Activated CD8-positive, alpha-beta T cell treated with anti-CD3 and anti-CD28 coated beads for 36 hours (primary cell): ENCODE results near the gene RAE1. TPM values are rescaled to one million over a fixed set of nuclear protein-coding genes. Genes with fewer than 3 reads are reported as not detected.

Experiments
- ATAC-seq: fragments of 200-7000 bp; cut with Tn5 transposase; one replicate; pipeline ENCODE4 v1.10.0; 2021; ENCODE audit warnings: mild to moderate bottlenecking, moderate library complexity
- CTCF ChIA-PET: fragments of 350-600 bp; sonication (Branson Sonifier 250); formaldehyde crosslinking; loops from one replicate; lab custom pipeline; 2021; ENCODE audit warnings: antibody characterized with exemption; lab: Charles Lee
- POLR2A ChIA-PET: fragments of 350-600 bp; sonication (Branson Sonifier 250); formaldehyde crosslinking; loops from one replicate; lab custom pipeline; 2021; ENCODE audit warnings: antibody characterized with exemption; lab: Charles Lee
- DNase-seq: peaks from one replicate; pipeline ENCODE4 v3.0.0-alpha.2; 2020
- H3K27ac Mint-ChIP-seq: one replicate; pipeline ENCODE4 v1.8.0; 2021; ENCODE audit warnings: mild to moderate bottlenecking, mixed read lengths
- H3K27me3 Mint-ChIP-seq: one replicate; pipeline ENCODE4 v1.8.0; 2021; ENCODE audit warnings: mixed read lengths
- H3K36me3 Mint-ChIP-seq: one replicate; pipeline ENCODE4 v1.8.0; 2021; ENCODE audit warnings: low read depth, mixed read lengths
- H3K4me1 Mint-ChIP-seq: one replicate; pipeline ENCODE4 v1.8.0; 2021; ENCODE audit warnings: low read depth, mixed read lengths
- H3K4me3 Mint-ChIP-seq: one replicate; pipeline ENCODE4 v1.8.0; 2021; ENCODE audit warnings: mild to moderate bottlenecking, moderate library complexity, mixed read lengths
- H3K9me3 Mint-ChIP-seq: one replicate; pipeline ENCODE4 v1.8.0; 2021; ENCODE audit warnings: mixed read lengths
- intact Hi-C: fragments of 100-400 bp; cut with micrococcal nuclease; formaldehyde crosslinking; loops from one replicate; pipeline ENCODE4 v1.10.0; 2022
- total RNA-seq, 2 experiments: library from RNA; stranded (reverse); gene quantifications; one replicate each; pipeline ENCODE4 v1.2.3, GENCODE V29; 2021
- TF ChIP-seq, protein P1 (sequence below): fragments of 200-600 bp; IDR thresholded peaks from one replicate; pipeline ENCODE4 v1.8.0; 2022; ENCODE audit warnings: antibody characterized with exemption, mild to moderate bottlenecking

Gene RAE1
- total RNA-seq, 2 experiments from 2014 or later: 41.1 to 42.9 TPM

DNA sequence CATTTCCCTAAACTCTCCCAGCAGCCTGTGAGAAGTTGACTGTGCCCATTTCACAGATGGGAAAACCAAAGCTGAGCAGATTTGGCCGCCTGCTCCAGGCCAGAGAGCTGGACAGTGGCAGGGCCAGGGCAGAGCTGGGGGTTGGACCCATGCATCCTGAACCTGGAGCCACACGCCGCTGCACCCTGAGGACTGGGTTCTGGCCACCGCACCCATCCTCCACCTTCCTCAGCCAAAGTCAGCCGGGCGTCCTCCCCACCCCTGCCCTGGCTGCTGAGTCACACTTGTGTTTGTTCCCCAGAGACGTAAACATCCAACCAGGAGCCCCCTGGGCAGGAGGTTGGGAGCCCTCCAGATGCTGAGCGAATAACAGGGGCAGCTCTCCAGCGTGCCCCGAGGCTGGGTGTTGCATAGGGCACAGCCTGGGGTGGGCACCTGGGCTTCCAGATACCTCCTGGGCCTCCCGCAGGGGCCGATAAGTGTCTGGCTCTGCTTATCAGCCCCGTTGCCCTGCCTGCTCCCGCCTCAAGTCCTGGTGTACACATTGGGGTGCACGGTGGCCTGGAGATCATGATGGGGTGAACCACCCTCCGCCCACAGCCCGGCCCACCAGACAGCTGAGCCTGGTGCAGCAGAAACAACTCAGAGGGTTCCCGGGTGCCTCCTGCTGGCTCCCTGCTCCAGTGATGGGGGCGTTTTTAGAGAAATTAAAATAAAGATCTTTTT, 64.0 kb downstream of the RAE1 start:
- CTCF ChIA-PET: no interaction called here
- Mint-ChIP-seq H3K9me3 (no peaks in the 10 kb centered on the region), H3K4me1 (peaks cover 9% of the 10 kb centered on the region), H3K4me3 (no peak overlapping the region), H3K27me3 (no peaks in the 10 kb centered on the region), H3K36me3 (no peaks in the 10 kb centered on the region), H3K27ac (no peak overlapping the region)
- intact Hi-C loops: no loop called here
- ATAC-seq (no peak), DNase-seq (no peak)
- TF ChIP-seq, protein P1, sequence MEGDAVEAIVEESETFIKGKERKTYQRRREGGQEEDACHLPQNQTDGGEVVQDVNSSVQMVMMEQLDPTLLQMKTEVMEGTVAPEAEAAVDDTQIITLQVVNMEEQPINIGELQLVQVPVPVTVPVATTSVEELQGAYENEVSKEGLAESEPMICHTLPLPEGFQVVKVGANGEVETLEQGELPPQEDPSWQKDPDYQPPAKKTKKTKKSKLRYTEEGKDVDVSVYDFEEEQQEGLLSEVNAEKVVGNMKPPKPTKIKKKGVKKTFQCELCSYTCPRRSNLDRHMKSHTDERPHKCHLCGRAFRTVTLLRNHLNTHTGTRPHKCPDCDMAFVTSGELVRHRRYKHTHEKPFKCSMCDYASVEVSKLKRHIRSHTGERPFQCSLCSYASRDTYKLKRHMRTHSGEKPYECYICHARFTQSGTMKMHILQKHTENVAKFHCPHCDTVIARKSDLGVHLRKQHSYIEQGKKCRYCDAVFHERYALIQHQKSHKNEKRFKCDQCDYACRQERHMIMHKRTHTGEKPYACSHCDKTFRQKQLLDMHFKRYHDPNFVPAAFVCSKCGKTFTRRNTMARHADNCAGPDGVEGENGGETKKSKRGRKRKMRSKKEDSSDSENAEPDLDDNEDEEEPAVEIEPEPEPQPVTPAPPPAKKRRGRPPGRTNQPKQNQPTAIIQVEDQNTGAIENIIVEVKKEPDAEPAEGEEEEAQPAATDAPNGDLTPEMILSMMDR: no peak
- POLR2A ChIA-PET: no interaction called here

DNA sequence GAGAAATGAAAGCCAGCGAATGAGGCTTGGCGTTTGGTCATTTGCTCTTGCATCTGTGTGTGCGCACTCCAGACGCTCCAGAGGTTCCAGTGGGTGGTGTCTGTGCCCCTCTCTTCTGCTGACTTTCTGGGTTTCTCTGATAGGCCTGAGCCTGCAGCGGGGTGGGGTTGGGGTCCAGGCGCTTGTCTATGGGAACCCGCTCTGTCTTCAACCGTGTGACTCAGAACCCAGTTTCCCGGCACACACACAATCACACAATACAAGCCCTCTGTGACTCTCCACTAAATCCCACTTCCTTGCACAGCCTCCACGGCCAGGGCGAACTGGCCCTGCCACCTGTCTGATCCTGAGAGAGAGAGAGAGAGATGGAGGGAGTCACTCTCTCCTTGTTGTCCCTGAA, 64.7 kb downstream of the RAE1 start:
- CTCF ChIA-PET: interaction anchor here (1.8 kb wide), 1 partner anchor 83 kb away, joined by 5 read pairs; no protein-coding TSS in a partner anchor
- TF ChIP-seq, protein P1: no peak
- POLR2A ChIA-PET: interaction anchor here (1.3 to 2.3 kb wide), 2 partner anchors 9 to 18 kb away, joined by 3 to 8 read pairs; no protein-coding TSS in a partner anchor
- Mint-ChIP-seq H3K4me3 (no peak overlapping the region), H3K9me3 (no peaks in the 10 kb centered on the region), H3K36me3 (no peaks in the 10 kb centered on the region), H3K27me3 (no peaks in the 10 kb centered on the region), H3K4me1 (peaks cover 8% of the 10 kb centered on the region), H3K27ac (no peak overlapping the region)
- no peak for ATAC-seq
- intact Hi-C loops: no loop called here
- no peak for DNase-seq

DNA sequence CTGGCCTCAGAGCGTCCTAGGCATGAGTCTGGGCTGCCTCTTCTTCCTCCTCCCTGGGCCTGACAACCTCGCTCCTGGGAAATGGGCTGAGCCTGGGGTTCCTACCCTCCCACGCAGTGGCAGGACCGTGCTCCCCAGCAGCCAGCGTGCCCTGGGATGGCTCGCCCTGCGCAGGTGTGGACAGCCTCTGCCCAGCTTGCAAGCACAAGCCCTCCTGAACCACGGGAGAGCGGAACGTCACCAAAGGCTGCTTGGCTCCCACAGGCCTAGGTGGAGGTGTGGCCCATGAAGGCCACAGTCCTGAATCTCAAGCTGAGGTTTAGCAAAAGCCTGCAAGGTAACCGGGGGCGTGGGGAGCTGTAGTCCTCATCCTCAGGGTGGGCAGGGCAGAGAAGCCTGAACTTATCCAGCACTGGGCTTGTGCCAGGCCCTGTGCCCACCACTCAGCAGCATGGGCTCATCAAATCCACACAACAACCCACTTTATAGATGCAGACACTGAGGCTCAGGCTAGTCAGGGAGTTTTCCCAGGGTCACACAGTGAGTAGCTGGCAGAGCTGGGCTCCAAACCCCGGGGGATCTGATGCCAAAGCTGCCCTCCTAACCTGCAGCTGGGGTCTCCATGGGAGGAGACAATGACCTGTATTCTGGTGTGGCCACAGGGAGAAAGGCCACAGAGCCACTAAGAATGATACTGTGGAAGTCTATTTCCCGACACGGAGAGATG, 65.4 kb downstream of the RAE1 start:
- DNase-seq: no peak
- Mint-ChIP-seq H3K27ac (no peak overlapping the region), H3K9me3 (no peaks in the 10 kb centered on the region), H3K27me3 (no peaks in the 10 kb centered on the region), H3K36me3 (no peaks in the 10 kb centered on the region), H3K4me3 (no peak overlapping the region), H3K4me1 (peaks cover 3% of the 10 kb centered on the region)
- no peak for ATAC-seq
- intact Hi-C loops: no loop called here
- ChIA-PET POLR2A (interaction anchor here (1.1 to 2.3 kb wide), 3 partner anchors 9 to 24 kb away, joined by 3 to 8 read pairs (median 3); no protein-coding TSS in a partner anchor), CTCF (interaction anchor here (1.8 kb wide), 1 partner anchor 82 kb away, joined by 5 read pairs; no protein-coding TSS in a partner anchor)
- TF ChIP-seq, protein P1: no peak

DNA sequence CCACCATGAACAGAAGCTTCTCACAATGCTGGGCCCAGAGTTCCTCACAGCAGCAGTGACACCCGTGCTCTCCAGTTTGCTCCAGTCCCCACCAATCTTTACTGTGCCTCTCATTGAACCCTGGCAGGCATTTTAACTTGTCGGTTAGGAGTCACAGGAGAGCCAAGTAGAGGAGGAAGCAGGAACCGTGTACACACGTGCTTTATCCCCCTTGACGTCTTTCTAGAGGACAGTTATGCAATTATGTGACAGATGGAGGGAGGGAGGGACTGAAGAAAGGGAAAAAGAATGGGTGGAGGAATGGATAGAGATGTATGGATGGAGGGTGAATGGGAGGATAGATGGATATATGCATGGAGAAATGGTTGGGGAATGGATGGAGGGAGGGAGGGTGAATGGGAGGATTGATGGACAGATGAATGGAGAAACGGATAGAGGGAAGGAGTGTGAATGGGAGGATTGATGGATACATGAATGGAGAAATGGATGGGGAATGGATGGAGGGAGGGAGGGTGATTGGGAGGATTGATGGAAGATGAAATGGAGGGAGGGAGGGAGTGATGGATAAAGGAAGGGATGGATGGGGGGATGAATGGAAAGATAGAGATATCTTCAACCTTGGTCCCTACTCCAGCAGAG, 66.1 kb downstream of the RAE1 start:
- CTCF ChIA-PET: interaction anchor here (1.3 to 1.8 kb wide), 2 partner anchors 18 to 81 kb away, joined by 5 read pairs; no protein-coding TSS in a partner anchor
- no peak overlapping the region for H3K4me3 Mint-ChIP-seq
- H3K27ac Mint-ChIP-seq: no peak overlapping the region
- DNase-seq: no peak
- peaks cover under 1% of the 10 kb centered on the region for H3K4me1 Mint-ChIP-seq
- intact Hi-C loops: no loop called here
- H3K9me3 Mint-ChIP-seq: no peaks in the 10 kb centered on the region
- no peaks in the 10 kb centered on the region for H3K36me3 Mint-ChIP-seq
- TF ChIP-seq, protein P1: no peak
- POLR2A ChIA-PET: interaction anchor here (1.1 to 2.3 kb wide), 2 partner anchors 19 to 25 kb away, joined by 3 to 8 read pairs; no protein-coding TSS in a partner anchor
- ATAC-seq: no peak
- no peaks in the 10 kb centered on the region for H3K27me3 Mint-ChIP-seq
